Measurements from ENCODE around the gene GIMAP8. TPM values are rescaled to one million over a fixed set of nuclear protein-coding genes. Genes with fewer than 3 reads are reported as not detected.
A peak's percentile ranks its signal among the peaks of the same experiment; 100 is the strongest.

The GIMAP8 gene
- total and polyA plus RNA-seq, 7 experiments from 2014 or later = 13.8 to 69.7 (median 52.5) TPM

DNA sequence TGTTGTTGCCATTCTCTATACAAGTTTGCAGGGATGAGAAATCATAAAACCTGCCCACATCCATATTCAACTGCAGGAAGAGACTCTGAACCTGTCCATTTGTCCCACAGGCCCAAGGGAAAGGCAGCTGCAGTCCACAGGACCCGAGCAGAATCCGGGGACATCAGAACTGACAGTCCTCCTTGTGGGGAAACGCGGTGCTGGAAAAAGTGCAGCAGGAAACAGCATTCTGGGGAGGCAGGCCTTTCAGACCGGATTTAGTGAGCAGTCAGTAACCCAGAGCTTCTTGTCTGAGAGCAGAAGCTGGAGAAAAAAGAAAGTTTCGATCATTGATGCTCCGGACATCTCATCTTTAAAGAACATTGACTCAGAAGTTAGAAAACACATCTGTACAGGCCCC is 23.5 kb downstream of the GIMAP8 start:
- H3K36me3 Mint-ChIP-seq = peaks cover 43 to 91% (median 84%) of the 10 kb centered on the region in 5 donors
- H3K27me3 Mint-ChIP-seq = no peaks in the 10 kb centered on the region
- POLR2A ChIA-PET = interaction anchor here (0.9 to 19.0 kb wide), 12 partner anchors 7 to 249 kb away, joined by 3 to 637 read pairs (median 6); partner anchors contain the start of genes GIMAP4, GIMAP6, GIMAP7 and GIMAP8
- peaks cover 58 to 96% (median 92%) of the 10 kb centered on the region in 7 donors for H3K4me1 Mint-ChIP-seq
- ATAC-seq = no peak
- peaks cover 0 to 14% (median 2%) of the 10 kb centered on the region in 11 donors for H3K9me3 Mint-ChIP-seq
- Histone ChIP-seq H3K36me3 (ENCODE audit: control insufficient read depth in 2 of 3, insufficient read depth in 3 of 3, low read length in 3 of 3) (peaks cover 8 to 70% (median 14%) of the 10 kb centered on the region in 3 experiments), H3K27me3 (ENCODE audit: control insufficient read depth in 2 of 2, insufficient read depth in 2 of 2, low read length in 2 of 2) (no peaks in the 10 kb centered on the region), H3K27ac (ENCODE audit: low read depth, low read length) (peak overlapping the region; percentile 34), H3K4me1 (ENCODE audit: control insufficient read depth in 2 of 2, insufficient read depth in 2 of 2, low read length in 2 of 2) (peaks cover 44 to 58% of the 10 kb centered on the region in 2 donors), H3K9me3 (ENCODE audit: control insufficient read depth in 2 of 3, low read length in 3 of 3) (no peaks in the 10 kb centered on the region), H3K4me3 (ENCODE audit: low read length) (no peak overlapping the region)
- H3K4me3 Mint-ChIP-seq = peak overlapping the region in 7 of 10 donors; percentile 7 to 46 (median 13)
- peak overlapping the region in 8 of 9 donors; percentile 25 to 97 (median 84) for H3K27ac Mint-ChIP-seq
- DNase-seq = no peak
- CTCF ChIA-PET = no interaction called here
- intact Hi-C loops (cut with micrococcal nuclease) = no loop called here

DNA sequence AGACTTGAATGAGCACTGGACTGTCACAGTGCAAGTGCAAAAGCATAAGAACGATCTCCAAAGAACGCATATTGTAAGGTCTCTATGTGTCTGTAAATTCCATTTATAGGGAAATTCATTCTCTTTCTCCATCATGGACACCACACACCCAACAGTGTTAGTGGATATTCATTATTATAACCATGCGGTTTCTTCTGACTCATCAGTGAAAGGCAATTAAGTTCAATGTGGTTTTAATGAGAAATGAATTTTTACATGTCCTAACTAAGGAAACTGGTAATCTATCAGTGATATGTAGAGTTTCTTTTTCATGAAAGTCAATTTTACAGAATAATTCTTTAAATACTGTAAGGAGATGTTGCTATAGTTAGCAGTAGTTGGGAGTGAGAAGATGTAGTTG is 25.9 kb downstream of the GIMAP8 start:
- Histone ChIP-seq H3K4me3 (ENCODE audit: low read length) (no peak overlapping the region), H3K4me1 (ENCODE audit: control insufficient read depth in 2 of 2, insufficient read depth in 2 of 2, low read length in 2 of 2) (peaks cover 63 to 67% of the 10 kb centered on the region in 2 donors), H3K27ac (ENCODE audit: low read depth, low read length) (peak overlapping the region; percentile 95), H3K9me3 (ENCODE audit: control insufficient read depth in 2 of 3, low read length in 3 of 3) (no peaks in the 10 kb centered on the region), H3K36me3 (ENCODE audit: control insufficient read depth in 2 of 3, insufficient read depth in 3 of 3, low read length in 3 of 3) (peaks cover 8 to 59% (median 9%) of the 10 kb centered on the region in 3 experiments), H3K27me3 (ENCODE audit: control insufficient read depth in 2 of 2, insufficient read depth in 2 of 2, low read length in 2 of 2) (no peaks in the 10 kb centered on the region)
- H3K4me1 Mint-ChIP-seq = peaks cover 62 to 96% (median 94%) of the 10 kb centered on the region in 7 donors
- CTCF ChIA-PET = interaction anchor here (0.6 to 1.2 kb wide), 3 partner anchors 38 to 283 kb away, joined by 3 read pairs; partner anchors contain the start of gene GIMAP7
- H3K36me3 Mint-ChIP-seq = peaks cover 40 to 80% (median 77%) of the 10 kb centered on the region in 5 donors
- peaks cover 0 to 14% (median 2%) of the 10 kb centered on the region in 11 donors for H3K9me3 Mint-ChIP-seq
- H3K4me3 Mint-ChIP-seq = peak overlapping the region; percentile 1 to 92 (median 52)
- peak overlapping the region; percentile 97 to 100 (median 100) for H3K27ac Mint-ChIP-seq
- no peak for DNase-seq
- intact Hi-C loops (cut with micrococcal nuclease) = no loop called here
- no peak for ATAC-seq
- POLR2A ChIA-PET = interaction anchor here (0.7 to 19.0 kb wide), 10 partner anchors 8 to 194 kb away, joined by 3 to 637 read pairs (median 4); partner anchors contain the start of genes GIMAP7 and GIMAP8
- H3K27me3 Mint-ChIP-seq = no peaks in the 10 kb centered on the region

DNA sequence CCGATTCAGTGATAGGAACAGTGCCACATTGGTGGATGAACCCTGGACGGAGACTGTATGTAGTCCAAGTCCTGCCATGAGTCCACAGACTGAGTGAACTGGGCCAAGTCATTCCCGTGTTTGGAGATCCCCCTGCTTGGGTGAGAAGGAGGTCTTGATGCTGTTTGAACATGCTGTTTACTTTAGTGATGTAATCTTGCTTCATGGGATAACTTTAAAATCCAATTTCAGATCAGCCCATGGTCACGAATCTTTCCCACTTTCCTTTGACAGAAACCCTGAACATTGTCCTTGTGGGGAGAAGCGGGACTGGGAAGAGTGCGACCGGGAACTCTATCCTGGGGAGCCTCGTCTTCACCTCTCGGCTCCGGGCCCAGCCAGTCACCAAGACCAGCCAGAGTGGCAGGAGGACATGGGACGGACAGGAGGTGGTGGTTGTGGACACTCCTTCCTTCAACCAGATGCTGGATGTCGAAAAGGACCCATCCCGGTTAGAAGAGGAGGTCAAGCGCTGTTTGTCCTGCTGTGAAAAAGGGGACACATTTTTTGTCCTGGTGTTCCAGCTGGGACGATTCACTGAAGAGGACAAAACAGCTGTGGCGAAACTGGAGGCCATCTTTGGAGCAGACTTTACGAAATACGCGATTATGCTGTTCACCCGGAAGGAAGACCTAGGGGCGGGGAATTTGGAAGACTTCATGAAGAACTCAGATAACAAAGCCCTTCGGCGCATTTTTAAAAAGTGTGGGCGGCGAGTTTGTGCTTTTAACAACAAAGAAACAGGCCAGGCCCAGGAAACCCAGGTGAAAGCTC is 26.6 kb downstream of the GIMAP8 start:
- Histone ChIP-seq H3K4me1 (ENCODE audit: control insufficient read depth in 2 of 2, insufficient read depth in 2 of 2, low read length in 2 of 2) (peaks cover 67 to 75% of the 10 kb centered on the region in 2 donors), H3K9me3 (ENCODE audit: control insufficient read depth in 2 of 3, low read length in 3 of 3) (no peaks in the 10 kb centered on the region), H3K27me3 (ENCODE audit: control insufficient read depth in 2 of 2, insufficient read depth in 2 of 2, low read length in 2 of 2) (no peaks in the 10 kb centered on the region), H3K27ac (ENCODE audit: low read depth, low read length) (peak overlapping the region; percentile 95), H3K4me3 (ENCODE audit: low read length) (no peak overlapping the region), H3K36me3 (ENCODE audit: control insufficient read depth in 2 of 3, insufficient read depth in 3 of 3, low read length in 3 of 3) (peaks cover 8 to 54% (median 9%) of the 10 kb centered on the region in 3 experiments)
- Mint-ChIP-seq H3K4me1 (peaks cover 64 to 97% (median 94%) of the 10 kb centered on the region in 7 donors), H3K9me3 (peaks cover 0 to 14% (median 2%) of the 10 kb centered on the region in 11 donors), H3K36me3 (peaks cover 36 to 80% (median 74%) of the 10 kb centered on the region in 5 donors), H3K27me3 (no peaks in the 10 kb centered on the region), H3K27ac (peak overlapping the region; percentile 97 to 100 (median 100)), H3K4me3 (peak overlapping the region; percentile 1 to 92 (median 52))
- POLR2A ChIA-PET = interaction anchor here (0.7 to 19.0 kb wide), 11 partner anchors 8 to 546 kb away, joined by 3 to 637 read pairs (median 26); partner anchors contain the start of genes GIMAP4, GIMAP7 and GIMAP8
- intact Hi-C loops (cut with micrococcal nuclease) = no loop called here
- DNase-seq (peak in 3 of 9 donors; percentile 24 to 34 (median 24)), ATAC-seq (no peak)
- CTCF ChIA-PET = interaction anchor here (1.2 kb wide), 1 partner anchor 37 kb away, joined by 3 read pairs; the partner anchor contains the start of gene GIMAP7

DNA sequence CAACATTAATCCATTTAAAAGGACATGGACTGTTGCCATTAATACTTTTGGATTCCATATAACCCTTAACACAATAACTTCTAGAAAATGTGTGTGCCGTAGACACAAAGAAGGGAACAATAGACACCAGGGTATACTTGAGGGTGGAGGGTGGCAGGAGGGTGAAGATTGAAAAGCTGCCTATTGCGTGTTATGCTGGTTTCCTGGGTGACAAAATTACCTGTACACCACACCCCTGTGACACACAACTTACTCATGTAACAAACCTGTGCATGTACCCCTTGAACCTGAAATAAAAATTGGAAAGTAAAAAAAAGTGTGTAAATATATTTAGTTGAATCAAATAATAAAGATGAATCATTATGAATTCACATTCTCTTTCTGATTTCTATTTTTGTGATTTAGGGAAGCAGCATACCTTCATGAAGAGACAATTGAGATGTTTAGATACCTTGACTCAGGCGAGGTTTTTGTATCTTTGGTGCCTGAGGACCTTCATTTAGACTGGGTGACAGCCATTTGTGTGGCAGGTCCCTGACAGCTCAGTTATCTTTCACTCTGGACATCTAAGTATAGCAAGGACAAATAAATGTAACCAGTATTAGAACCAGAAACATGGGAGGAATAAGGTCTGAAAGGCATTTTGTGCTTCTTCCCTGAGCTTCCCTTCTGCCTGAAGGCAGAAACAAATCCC is 28.7 kb downstream of the GIMAP8 start:
- peaks cover 0 to 14% (median 2%) of the 10 kb centered on the region in 11 donors for H3K9me3 Mint-ChIP-seq
- Histone ChIP-seq H3K4me3 (ENCODE audit: low read length) (peak overlapping the region; percentile 35), H3K4me1 (ENCODE audit: control insufficient read depth in 2 of 2, insufficient read depth in 2 of 2, low read length in 2 of 2) (peaks cover 81 to 84% of the 10 kb centered on the region in 2 donors), H3K27ac (ENCODE audit: low read depth, low read length) (peak overlapping the region; percentile 95), H3K9me3 (ENCODE audit: control insufficient read depth in 2 of 3, low read length in 3 of 3) (no peaks in the 10 kb centered on the region), H3K36me3 (ENCODE audit: control insufficient read depth in 2 of 3, insufficient read depth in 3 of 3, low read length in 3 of 3) (peaks cover 0 to 35% (median 4%) of the 10 kb centered on the region in 3 experiments), H3K27me3 (ENCODE audit: control insufficient read depth in 2 of 2, insufficient read depth in 2 of 2, low read length in 2 of 2) (no peaks in the 10 kb centered on the region)
- ChIA-PET CTCF (interaction anchor here (1.0 to 2.2 kb wide), 7 partner anchors 8 to 60 kb away, joined by 3 to 8 read pairs (median 3); no protein-coding TSS in a partner anchor), POLR2A (interaction anchor here (0.7 to 19.0 kb wide), 21 partner anchors 10 to 276 kb away, joined by 3 to 637 read pairs (median 5); partner anchors contain the start of genes GIMAP2, GIMAP4, GIMAP6 and GIMAP7)
- peaks cover 27 to 63% (median 53%) of the 10 kb centered on the region in 5 donors for H3K36me3 Mint-ChIP-seq
- peak in 7 of 9 donors; percentile 54 to 86 (median 76) for DNase-seq
- H3K27ac Mint-ChIP-seq = peak overlapping the region; percentile 97 to 100 (median 100)
- peak overlapping the region; percentile 68 to 92 (median 77) for H3K4me3 Mint-ChIP-seq
- intact Hi-C loops (cut with micrococcal nuclease) = loop anchor here in 1 of 2 donors (1.0 kb wide), 1 partner anchor 11 kb away; no protein-coding TSS in a partner anchor
- ATAC-seq = peak; percentile 81
- H3K27me3 Mint-ChIP-seq = no peaks in the 10 kb centered on the region
- peaks cover 71 to 97% (median 90%) of the 10 kb centered on the region in 7 donors for H3K4me1 Mint-ChIP-seq

DNA sequence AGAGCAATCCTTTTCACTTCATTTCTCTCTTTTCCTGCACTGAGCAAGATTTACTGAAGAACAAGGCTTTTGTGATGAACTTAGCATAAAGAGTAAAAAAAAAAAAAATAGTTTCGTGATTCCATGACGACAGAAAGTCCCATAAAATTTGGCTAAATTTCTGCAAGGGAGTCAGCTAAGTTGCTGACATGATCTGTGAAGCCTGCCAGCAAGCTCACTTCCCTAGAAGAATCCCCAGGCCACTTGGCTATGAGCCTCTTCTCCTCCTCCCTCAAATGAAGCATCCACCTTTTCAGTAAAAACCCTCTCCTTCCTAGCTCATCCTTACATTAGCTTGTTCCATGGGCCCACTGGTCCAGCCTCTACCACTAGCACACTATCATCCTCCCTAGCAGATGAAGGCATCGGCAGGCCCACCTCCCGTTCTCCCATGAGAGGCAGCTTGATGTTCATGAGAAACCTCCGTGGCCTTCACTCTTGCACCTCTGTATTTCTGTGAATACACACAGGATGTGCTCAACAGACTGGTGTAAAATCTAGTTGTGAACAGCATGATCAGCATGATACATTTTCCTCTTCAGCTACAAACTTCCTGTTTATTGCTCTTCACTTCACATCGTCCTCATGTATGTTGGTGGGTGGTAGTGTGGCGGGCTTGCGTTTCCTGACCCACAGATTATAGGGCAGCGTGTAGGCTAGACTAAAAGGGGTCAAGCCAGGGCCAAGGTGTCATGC is 30.9 kb downstream of the GIMAP8 start:
- peaks cover 0 to 17% (median 3%) of the 10 kb centered on the region in 3 experiments for H3K36me3 ChIP-seq (ENCODE audit: control insufficient read depth in 2 of 3, insufficient read depth in 3 of 3, low read length in 3 of 3)
- H3K9me3 Mint-ChIP-seq = peaks cover 0 to 4% (median 2%) of the 10 kb centered on the region in 11 donors
- DNase-seq = peak in 8 of 9 donors; percentile 46 to 81 (median 71)
- peak overlapping the region; percentile 12 for H3K4me3 ChIP-seq (ENCODE audit: low read length)
- peak overlapping the region; percentile 79 to 97 (median 90) for H3K4me3 Mint-ChIP-seq
- no peaks in the 10 kb centered on the region for H3K27me3 ChIP-seq (ENCODE audit: control insufficient read depth in 2 of 2, insufficient read depth in 2 of 2, low read length in 2 of 2)
- H3K27ac ChIP-seq (ENCODE audit: low read depth, low read length) = peak overlapping the region; percentile 95
- H3K27ac Mint-ChIP-seq = peak overlapping the region; percentile 97 to 100 (median 100)
- ATAC-seq = peak; percentile 68
- H3K27me3 Mint-ChIP-seq = no peaks in the 10 kb centered on the region
- peaks cover 58 to 99% (median 92%) of the 10 kb centered on the region in 7 donors for H3K4me1 Mint-ChIP-seq
- peaks cover 84 to 89% of the 10 kb centered on the region in 2 donors for H3K4me1 ChIP-seq (ENCODE audit: control insufficient read depth in 2 of 2, insufficient read depth in 2 of 2, low read length in 2 of 2)
- POLR2A ChIA-PET = interaction anchor here (0.6 to 19.0 kb wide), 32 partner anchors 9 to 273 kb away, joined by 3 to 637 read pairs (median 7); partner anchors contain the start of genes GIMAP1, GIMAP2, GIMAP4 and GIMAP5
- CTCF ChIA-PET = interaction anchor here (0.5 to 1.8 kb wide), 13 partner anchors 16 to 571 kb away, joined by 3 to 16 read pairs (median 4); partner anchors contain the start of gene GIMAP8
- peaks cover 15 to 53% (median 37%) of the 10 kb centered on the region in 5 donors for H3K36me3 Mint-ChIP-seq
- H3K9me3 ChIP-seq (ENCODE audit: control insufficient read depth in 2 of 3, low read length in 3 of 3) = no peaks in the 10 kb centered on the region
- intact Hi-C loops (cut with micrococcal nuclease) = loop anchor here (1.0 to 5.0 kb wide), 9 partner anchors 22 to 531 kb away; partner anchors contain the start of genes GIMAP7 (in 1 of the 2) and GIMAP8 (in 1 of the 2)

Measured in naive thymus-derived CD4-positive, alpha-beta T cell (primary cell).